Mesothelial cell of epicardium (in vitro differentiated cells): ENCODE data around the gene SYNDIG1L. TPM values are rescaled to one million over a fixed set of nuclear protein-coding genes. Genes with fewer than 3 reads are reported as not detected.

Experiments used
- DNase-seq, 2 experiments: peaks; one replicate each; pipeline ENCODE4 v3.0.0; 2021; ENCODE audit warnings: low spot score in 2 of 2; ENCODE audit not compliant: unreplicated experiment in 2 of 2
- H3K27ac Mint-ChIP-seq: 2 replicates; pipeline ENCODE4 v1.8.0; 2021; ENCODE audit warnings: mixed read lengths
- H3K27me3 Mint-ChIP-seq: 2 replicates; pipeline ENCODE4 v1.8.0; 2021; ENCODE audit warnings: low read depth, mixed read lengths
- H3K36me3 Mint-ChIP-seq: 2 replicates; pipeline ENCODE4 v1.8.0; 2021; ENCODE audit warnings: mixed read lengths
- H3K4me1 Mint-ChIP-seq: 2 replicates; pipeline ENCODE4 v1.8.0; 2021; ENCODE audit warnings: mixed read lengths
- H3K4me3 Mint-ChIP-seq: 2 replicates; pipeline ENCODE4 v1.8.0; 2021; ENCODE audit warnings: mild to moderate bottlenecking, moderate library complexity, mixed read lengths
- H3K9me3 Mint-ChIP-seq: 2 replicates; pipeline ENCODE4 v1.8.0; 2021; ENCODE audit warnings: mixed read lengths
- CTCF ChIP-seq: fragments of 200-600 bp; sonication (generic); IDR thresholded peaks from one replicate; pipeline ENCODE4 v1.5.0; 2021; ENCODE audit warnings: antibody characterized with exemption; ENCODE audit not compliant: unreplicated experiment
- total RNA-seq: library from RNA; stranded (reverse); gene quantifications from 3 replicates; pipeline ENCODE4 v1.2.1, GENCODE V29; 2021

The SYNDIG1L gene
- total RNA-seq, 1 donor from 2014 or later: 0.58 TPM

- H3K36me3 Mint-ChIP-seq: no peaks in the 10 kb centered on the region
- no peak overlapping the region for H3K27ac Mint-ChIP-seq
- no peak for DNase-seq
- no peaks in the 10 kb centered on the region for H3K9me3 Mint-ChIP-seq
- no peak overlapping the region for H3K4me3 Mint-ChIP-seq
- peaks cover 12% of the 10 kb centered on the region for H3K4me1 Mint-ChIP-seq
- no peak for TF ChIP-seq CTCF
- H3K27me3 Mint-ChIP-seq: peaks cover 52% of the 10 kb centered on the region
These were observed 23.4 kb downstream of the SYNDIG1L start for GRCh38 chr14:74402401-74403251.

- H3K27ac Mint-ChIP-seq: no peak overlapping the region
- peaks cover 57% of the 10 kb centered on the region for H3K27me3 Mint-ChIP-seq
- H3K4me1 Mint-ChIP-seq: peaks cover 12% of the 10 kb centered on the region
These were observed 24.3 kb downstream of the SYNDIG1L start for GRCh38 chr14:74401504-74402241.

GRCh38 chr14:74400919-74401503 lies 25.0 kb downstream of the SYNDIG1L start:
- Mint-ChIP-seq H3K27ac (no peak overlapping the region), H3K27me3 (peaks cover 59% of the 10 kb centered on the region), H3K4me1 (peaks cover 12% of the 10 kb centered on the region), H3K4me3 (no peak overlapping the region), H3K36me3 (no peaks in the 10 kb centered on the region), H3K9me3 (no peaks in the 10 kb centered on the region)
- DNase-seq: no peak
- no peak for TF ChIP-seq CTCF

More at GRCh38 chr14:74401504-74402241, 24.3 kb downstream of the SYNDIG1L start:
- no peak for TF ChIP-seq CTCF
- Mint-ChIP-seq H3K36me3 (no peaks in the 10 kb centered on the region), H3K4me3 (peak overlapping the region; percentile 16), H3K9me3 (no peaks in the 10 kb centered on the region)
- DNase-seq: no peak

GRCh38 chr14:74400031-74400685 lies 25.9 kb downstream of the SYNDIG1L start:
- Mint-ChIP-seq H3K4me1 (peaks cover 12% of the 10 kb centered on the region), H3K27ac (no peak overlapping the region), H3K36me3 (no peaks in the 10 kb centered on the region), H3K4me3 (no peak overlapping the region), H3K27me3 (peaks cover 60% of the 10 kb centered on the region), H3K9me3 (no peaks in the 10 kb centered on the region)
- no peak for TF ChIP-seq CTCF
- no peak for DNase-seq

GRCh38 chr14:74395094-74395493 lies 30.9 kb downstream of the SYNDIG1L start:
- Mint-ChIP-seq H3K4me3 (no peak overlapping the region), H3K9me3 (no peaks in the 10 kb centered on the region), H3K4me1 (no peaks in the 10 kb centered on the region), H3K36me3 (no peaks in the 10 kb centered on the region), H3K27ac (no peak overlapping the region), H3K27me3 (peaks cover 57% of the 10 kb centered on the region)
- no peak for TF ChIP-seq CTCF
- no peak for DNase-seq
